ENCODE measurements around the gene EPB41L2.
"Not testable (repeated sequence)": the region's sequence is repeated elsewhere in the genome, so short reads cannot be mapped to it uniquely, and the experiment has no call there.

EPB41L2 gene

DNA sequence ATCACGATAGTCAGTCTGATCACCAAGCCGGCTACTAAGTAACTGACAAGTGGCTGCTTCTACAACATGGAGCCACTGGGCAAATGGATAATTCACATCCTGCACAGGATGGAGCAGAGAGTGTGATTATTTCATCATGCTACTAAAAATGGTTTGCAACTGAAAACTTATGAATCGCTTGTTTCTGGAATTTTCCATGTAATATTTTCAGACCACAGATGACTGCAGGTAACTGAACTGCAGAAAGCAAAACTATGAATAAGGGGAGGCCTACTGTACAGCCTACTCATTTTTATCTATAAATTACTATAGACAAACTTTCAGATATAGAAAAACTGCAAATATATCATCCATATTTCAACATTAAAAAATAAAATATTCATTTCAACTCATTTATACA lies 91.5 kb downstream of the EPB41L2 start:
- no peak for DNase-seq

DNA sequence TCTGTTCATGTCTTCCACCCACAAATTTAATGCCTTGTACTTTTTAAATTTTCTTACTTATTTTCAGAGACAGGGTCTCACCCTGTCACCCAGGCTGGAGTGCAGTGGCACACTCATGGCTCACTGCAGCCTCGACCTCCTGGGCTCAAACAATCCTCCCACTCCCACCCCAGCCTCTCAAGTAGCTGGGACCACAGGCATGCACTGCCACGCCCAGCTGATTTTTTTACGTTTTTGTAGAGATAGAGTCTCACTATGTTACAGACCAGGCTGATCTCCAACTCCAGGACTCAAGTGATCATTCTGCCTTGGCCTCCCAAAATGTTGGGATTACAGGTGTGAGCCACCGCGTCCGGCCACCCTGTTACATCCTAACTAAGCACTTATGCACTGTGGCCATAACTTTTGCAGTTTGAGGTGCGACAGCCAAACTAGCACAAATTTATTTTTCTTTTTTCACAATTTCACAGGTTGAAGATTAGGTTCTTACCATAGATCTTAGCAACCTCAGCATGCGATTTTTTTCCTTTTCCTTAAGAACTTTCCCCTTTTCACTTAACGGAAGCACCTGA lies 92.1 kb downstream of the EPB41L2 start:
- no peak for DNase-seq

DNA sequence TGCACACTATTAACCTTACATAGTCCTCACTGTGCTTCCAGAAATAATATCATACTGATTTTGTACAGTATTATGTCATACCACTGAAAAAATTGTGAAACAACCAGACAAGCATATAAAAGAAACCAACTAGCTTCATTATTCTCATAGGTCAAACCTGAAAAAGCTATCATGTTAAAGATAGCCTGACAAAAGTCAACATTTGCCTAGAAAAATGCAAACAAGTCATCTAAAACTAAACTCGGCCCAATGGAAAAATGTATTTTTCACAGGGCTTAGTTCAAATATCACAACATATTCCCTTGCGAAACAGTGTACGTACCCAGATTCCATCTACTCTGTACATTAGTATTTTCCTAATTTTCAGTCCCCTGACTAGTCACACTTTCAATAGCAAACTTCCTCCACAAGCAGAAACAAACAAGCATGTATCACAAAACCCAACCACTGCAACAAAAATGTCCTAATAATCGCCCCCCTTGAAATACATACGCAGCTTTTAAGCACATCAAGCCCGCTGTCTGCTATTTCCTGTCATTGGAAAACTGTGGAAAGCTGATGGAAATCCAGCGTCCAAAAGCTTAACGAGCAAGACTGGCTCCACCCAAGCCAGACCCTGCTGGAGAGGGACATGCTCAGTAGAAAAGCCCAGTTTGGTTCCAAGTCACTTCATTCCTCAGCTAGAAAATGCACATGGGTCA lies 93.1 kb downstream of the EPB41L2 start:
- peak; percentile 65 for DNase-seq

DNA sequence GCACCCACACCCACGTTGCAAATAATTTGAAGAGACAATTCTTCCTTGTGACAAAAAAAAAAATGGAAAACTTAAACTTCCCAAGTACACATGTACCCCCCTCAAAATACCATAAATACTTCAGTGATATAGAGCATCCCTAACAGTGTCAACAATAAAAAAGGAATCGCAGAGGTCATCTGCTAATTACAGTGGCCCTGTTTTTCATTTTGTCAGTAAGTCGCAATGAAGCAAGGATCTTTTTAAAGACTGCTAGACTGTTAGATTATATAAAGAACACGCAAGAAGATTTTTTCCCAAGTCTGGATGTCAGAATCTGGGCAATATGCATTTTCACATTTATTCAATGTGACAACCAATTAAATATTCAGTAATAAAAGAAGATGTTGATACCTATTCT lies 93.9 kb downstream of the EPB41L2 start:
- DNase-seq, result no peak

- no peak for DNase-seq
Measured at GRCh38 chr6:130968476-130968875, 94.6 kb downstream of the EPB41L2 start.

GRCh38 chr6:130967502-130968445 lies 95.3 kb downstream of the EPB41L2 start:
- DNase-seq, result no peak

DNA sequence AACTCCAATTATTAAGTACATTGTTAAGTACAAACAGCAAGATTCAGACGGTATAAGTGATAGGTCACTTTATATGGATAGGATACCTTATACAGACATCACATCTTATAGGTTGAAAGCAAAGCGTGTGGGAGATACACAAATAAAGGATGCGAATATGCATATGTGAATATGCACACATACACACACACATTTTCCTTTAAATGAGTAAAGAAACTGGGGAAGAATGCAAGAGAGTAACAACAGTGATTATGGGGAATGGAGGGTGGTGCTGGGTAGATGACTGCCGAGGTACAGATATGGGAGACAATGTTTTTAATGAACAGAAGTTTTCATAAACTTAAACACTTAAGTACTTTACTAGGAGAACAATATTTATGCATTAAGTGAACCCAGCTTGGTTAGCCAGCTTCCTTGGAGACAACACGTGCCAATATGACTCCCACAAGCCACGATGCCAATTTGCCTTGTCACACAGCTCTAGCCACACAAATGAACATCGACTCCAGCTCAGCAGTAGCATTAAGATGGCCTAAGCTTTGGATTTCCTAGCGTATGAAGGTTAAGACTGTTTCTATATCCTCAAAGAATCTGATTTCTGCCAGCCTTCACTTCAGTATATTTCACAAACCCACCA lies 96.6 kb downstream of the EPB41L2 start:
- no peak for DNase-seq

DNA sequence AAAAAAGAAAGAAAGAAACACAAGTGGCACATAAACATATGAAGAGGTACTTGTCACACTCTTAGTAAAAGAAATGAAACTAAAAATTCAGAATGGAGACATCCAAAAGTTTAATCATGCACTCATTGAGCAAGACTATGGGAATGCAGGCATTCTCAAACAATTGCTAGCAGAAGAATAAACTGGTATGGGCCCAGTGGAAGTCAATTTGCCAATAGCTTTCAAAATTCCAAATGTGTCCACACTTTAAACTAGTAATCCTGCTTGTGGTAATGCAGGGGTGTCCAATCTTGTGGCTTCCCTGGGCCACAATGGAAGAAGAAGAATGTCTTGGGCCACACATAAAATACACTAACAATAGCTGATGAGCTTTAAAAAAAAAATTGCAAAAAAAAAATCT lies 97.4 kb downstream of the EPB41L2 start:
- DNase-seq, result peak; percentile 69

DNA sequence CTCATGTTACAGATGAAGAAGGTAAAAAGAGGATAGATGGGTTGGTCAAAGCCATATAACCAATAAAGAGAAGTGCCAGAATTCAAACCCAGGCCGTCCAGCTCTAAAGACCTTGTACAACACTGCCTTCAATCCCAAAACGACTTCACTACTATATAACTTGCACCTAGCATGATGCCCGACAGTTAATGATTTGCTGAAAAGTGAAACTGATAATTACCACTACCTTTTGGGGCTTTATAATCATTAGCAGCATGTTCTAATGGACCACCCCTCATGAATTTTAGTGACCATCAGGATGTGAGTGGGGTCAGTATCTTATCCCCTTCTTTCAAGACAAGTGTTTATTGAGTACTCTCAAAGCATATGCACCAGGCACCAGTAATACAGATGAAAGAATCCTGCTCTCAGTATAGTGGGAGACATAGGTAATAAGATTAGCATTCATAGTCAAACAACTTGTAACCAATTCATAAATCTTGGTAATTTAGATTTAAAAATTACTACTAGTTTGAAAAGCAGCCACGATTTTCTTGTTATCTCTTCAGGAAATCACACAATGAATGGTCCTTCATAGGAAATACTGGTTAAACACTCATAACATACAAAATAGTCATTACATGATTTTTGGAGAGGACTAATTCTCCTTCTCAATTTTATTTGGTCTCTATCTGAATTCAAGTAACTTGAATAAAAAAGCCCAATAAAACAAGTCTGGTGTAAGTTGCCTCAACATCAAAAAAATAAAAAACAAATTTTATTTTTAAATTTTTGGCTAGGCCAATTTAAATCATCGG lies 98.0 kb downstream of the EPB41L2 start:
- DNase-seq, result no peak

DNA sequence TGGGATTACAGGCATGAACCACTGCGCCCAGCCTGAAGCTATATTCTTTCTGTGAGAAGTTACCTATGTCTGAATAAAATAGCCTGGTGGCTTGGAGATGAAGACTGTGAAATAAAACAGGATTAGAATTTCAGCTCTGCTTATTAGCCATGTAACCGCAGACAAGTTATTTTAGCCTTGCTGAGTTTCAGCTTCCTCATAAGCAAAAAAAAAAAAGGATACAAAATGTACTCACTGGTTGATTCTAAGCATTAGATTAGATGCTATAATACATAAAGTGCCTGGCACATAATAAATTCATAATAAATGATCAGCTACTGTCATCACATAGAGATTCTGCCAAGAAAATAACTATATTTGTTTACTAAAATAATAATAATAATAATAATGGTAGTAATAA lies 98.8 kb downstream of the EPB41L2 start:
- DNase-seq, result no peak

- no peak for DNase-seq
Measured at GRCh38 chr6:130962966-130963365, 100.1 kb downstream of the EPB41L2 start.

DNA sequence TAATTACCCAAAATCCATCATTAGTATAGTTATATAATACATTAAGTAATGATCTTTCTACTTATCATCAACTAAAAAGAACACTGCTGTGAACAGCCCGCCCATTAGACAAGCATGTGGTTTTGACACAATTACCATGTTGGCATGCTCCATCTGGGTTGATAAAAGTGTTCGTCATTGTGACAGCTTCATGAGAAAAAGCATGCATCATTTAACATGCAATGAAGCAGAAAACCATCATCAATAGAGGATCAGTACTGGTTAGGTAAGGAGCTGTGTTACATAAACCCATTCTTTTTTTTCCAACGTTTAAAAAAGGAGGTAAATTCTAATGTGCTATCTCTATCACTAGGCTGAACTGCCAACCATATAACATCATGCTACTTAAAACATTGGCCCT lies 101.9 kb downstream of the EPB41L2 start:
- no peak for DNase-seq

- no peak for DNase-seq
Measured at GRCh38 chr6:130959951-130960350, 103.1 kb downstream of the EPB41L2 start.

DNA sequence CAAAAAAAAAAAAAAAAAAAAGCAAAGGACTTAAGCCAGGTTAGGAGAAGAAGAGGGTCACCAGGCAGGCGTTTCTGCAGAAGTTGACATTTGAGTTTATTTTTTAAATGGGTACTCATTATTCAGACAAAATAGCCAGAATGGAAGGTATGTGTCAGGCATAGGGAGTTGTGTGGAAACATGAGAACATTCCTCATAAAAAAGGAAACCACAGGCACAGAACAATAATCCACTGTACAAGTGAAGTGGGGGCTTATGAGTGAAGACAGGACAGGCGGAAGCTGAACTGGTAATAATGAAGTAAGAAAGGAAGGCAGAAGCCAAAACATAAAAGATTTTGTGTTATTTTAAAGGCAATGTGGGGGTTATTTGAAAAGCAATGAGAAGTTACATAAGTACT lies 104.6 kb downstream of the EPB41L2 start:
- DNase-seq, result peak; percentile 38

DNA sequence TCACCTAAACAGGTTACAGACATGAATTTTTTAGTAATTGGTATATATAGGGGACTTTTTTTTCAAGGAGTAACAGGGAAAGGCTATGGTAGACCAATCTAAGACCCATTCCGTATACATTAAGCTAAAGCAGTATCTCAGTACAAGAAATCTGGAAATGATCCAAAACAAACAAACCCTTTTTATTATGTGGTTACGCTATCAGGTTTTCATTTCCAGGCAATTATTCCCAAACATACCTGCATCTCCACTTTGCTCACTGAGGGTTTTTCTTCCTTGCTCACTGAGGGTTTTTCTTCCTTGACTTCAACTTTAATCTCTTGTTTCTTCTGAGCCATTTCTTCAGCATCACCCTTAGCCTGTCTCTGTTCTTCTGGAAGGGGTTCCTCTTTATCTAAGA lies 107.3 kb downstream of the EPB41L2 start:
- DNase-seq, result no peak

GRCh38 chr6:130949553-130949952 lies 113.5 kb downstream of the EPB41L2 start:
- DNase-seq, result no peak

DNA sequence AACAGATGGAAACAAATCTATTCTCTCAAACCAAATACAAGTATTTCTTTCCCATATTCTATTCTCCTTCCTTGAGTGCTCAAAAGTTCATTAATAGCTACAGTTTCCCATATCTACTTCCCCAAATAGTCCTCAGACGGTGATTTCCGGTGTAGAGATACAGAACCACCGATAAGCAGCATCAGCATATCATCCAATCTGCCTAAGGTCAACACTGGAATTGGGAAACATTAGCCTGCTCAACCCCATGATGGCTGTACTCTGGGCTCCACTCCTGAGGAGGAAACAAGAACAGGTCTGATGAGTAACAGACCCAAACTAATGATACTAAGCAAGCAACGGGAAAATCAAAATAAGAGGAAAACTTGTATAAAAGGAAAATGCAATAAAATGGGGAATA lies 115.6 kb downstream of the EPB41L2 start:
- no peak for DNase-seq

DNA sequence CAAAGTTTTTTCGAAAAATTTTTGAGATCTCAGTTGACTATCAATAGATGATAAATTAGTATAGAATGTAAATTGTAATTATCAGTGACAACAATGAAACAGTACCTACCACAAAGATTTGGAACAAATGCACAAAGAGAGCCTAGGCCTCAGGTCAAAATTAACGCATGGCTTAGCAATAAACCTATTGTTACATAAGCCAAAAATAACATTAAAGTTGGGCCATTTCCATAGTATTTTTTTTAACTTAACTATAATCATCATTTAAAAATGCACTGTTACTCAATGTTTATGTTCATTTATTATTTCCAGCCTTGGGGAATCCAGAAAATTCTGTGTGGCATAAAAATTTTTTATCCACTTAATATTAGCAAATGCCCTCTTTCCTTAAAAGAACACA lies 117.0 kb downstream of the EPB41L2 start:
- peak; percentile 43 for DNase-seq

DNA sequence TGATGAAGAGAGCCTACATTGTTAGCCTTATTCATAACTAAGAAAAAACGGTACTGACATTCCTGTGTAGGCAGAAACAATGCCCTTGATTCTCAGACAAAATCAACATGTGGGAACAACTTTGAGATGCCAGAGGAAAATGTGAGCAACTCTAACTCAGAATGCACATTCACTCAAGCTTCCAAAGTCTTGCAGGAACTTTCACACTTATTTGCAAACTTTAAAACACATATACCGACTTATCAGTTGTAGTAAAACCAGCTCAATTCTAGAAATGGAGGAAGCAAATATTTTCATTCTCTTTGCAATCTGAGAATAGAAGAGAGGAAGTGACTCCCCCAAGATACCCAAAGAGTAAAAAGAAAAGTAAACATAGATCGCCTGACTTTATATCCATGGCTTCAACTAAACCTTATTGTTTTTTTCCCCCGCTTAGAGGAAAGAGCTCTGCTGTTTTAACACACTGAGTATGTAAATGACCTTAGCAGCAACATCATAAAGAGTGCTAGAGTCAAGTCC lies 117.6 kb downstream of the EPB41L2 start:
- DNase-seq, result peak; percentile 48

GRCh38 chr6:130944486-130944885 lies 118.6 kb downstream of the EPB41L2 start:
- DNase-seq, result no peak

- DNase-seq, result no peak
Measured at GRCh38 chr6:130943738-130944137, 119.3 kb downstream of the EPB41L2 start.

- not testable (repeated sequence) for DNase-seq
Measured at GRCh38 chr6:130942752-130943151, 120.3 kb downstream of the EPB41L2 start.
